HepG2 (cell line): ENCODE results near the gene CAPZB. TPM values are rescaled to one million over a fixed set of nuclear protein-coding genes. Genes with fewer than 3 reads are reported as not detected.

ENCODE experiments used
- AGO2 ChIP-seq: fragments of 200-400 bp; formaldehyde crosslinking; optimal IDR thresholded peaks from 2 replicates; pipeline ENCODE3; 2017; ENCODE audit warnings: mild to moderate bottlenecking, low read depth, low read length, moderate library complexity
- ATAD3A ChIP-seq: sonication (generic); formaldehyde crosslinking; IDR thresholded peaks from 2 replicates; pipeline ENCODE4 v1.4.0; 2020; ENCODE audit warnings: missing genetic modification reagents
- ATF2 ChIP-seq: sonication (generic); formaldehyde crosslinking; IDR thresholded peaks from 2 replicates; pipeline ENCODE4 v1.4.0; 2020; ENCODE audit warnings: missing genetic modification reagents
- ATRX ChIP-seq: sonication (generic); formaldehyde crosslinking; IDR thresholded peaks from 2 replicates; pipeline ENCODE4 v1.4.0; 2020; ENCODE audit warnings: missing genetic modification reagents, borderline replicate concordance
- BRD4 ChIP-seq: sonication (generic); formaldehyde crosslinking; IDR thresholded peaks from 2 replicates; pipeline ENCODE4 v1.4.0; 2020; ENCODE audit warnings: missing genetic modification reagents
- GLI4 ChIP-seq: sonication (generic); formaldehyde crosslinking; IDR thresholded peaks from 2 replicates; pipeline ENCODE4 v1.5.1; 2020; ENCODE audit warnings: missing genetic modification reagents, mild to moderate bottlenecking, moderate library complexity, borderline replicate concordance
- HMG20B ChIP-seq: conservative IDR thresholded peaks from 2 replicates; pipeline ENCODE4 v1.6.1; 2016; ENCODE audit warnings: missing genetic modification reagents, missing compliant biosample characterization
- HOMEZ ChIP-seq: IDR thresholded peaks from 2 replicates; pipeline ENCODE4 v1.6.1; 2016; ENCODE audit warnings: low read depth
- KDM2A ChIP-seq: sonication (generic); formaldehyde crosslinking; IDR thresholded peaks from 2 replicates; pipeline ENCODE4 v1.4.0; 2020; ENCODE audit warnings: low read depth, missing genetic modification reagents, borderline replicate concordance
- NFYB ChIP-seq: sonication (generic); formaldehyde crosslinking; IDR thresholded peaks from 2 replicates; pipeline ENCODE4 v1.4.0; 2020; ENCODE audit warnings: missing genetic modification reagents
- PAXIP1 ChIP-seq: sonication (generic); formaldehyde crosslinking; conservative IDR thresholded peaks from 2 replicates; pipeline ENCODE4 v1.4.0; 2020; ENCODE audit warnings: mild to moderate bottlenecking, missing genetic modification reagents, moderate library complexity
- POLR2AphosphoS2 ChIP-seq: IDR thresholded peaks from 2 replicates; pipeline ENCODE4 v1.6.1; 2011; ENCODE audit warnings: low read depth, low read length, improper control_type of control experiment
- POLR2AphosphoS5 ChIP-seq: IDR thresholded peaks from 2 replicates; pipeline ENCODE4 v1.6.1; 2012; ENCODE audit warnings: low read depth, low read length
- PPARG ChIP-seq: conservative IDR thresholded peaks from 2 replicates; pipeline ENCODE4 v1.6.1; 2016; ENCODE audit warnings: missing biosample characterization, missing genetic modification reagents
- RBM39 ChIP-seq: fragments of 200-400 bp; formaldehyde crosslinking; IDR thresholded peaks from one replicate; pipeline ENCODE4 v1.6.1; 2018; ENCODE audit warnings: antibody characterized with exemption, mild to moderate bottlenecking, low read depth, low read length; ENCODE audit not compliant: poor library complexity, severe bottlenecking
- TRIM24 ChIP-seq: sonication (generic); formaldehyde crosslinking; IDR thresholded peaks from 2 replicates; pipeline ENCODE4 v1.8.0; 2022; ENCODE audit warnings: mild to moderate bottlenecking, missing genetic modification reagents
- ZMAT3 ChIP-seq: sonication (generic); formaldehyde crosslinking; conservative IDR thresholded peaks from 2 replicates; pipeline ENCODE4 v1.7.0; 2021; ENCODE audit warnings: missing genetic modification reagents
- ZNF18 ChIP-seq: sonication (generic); formaldehyde crosslinking; IDR thresholded peaks from 2 replicates; pipeline ENCODE4 v1.8.0; 2022; ENCODE audit warnings: mild to moderate bottlenecking, missing genetic modification reagents; ENCODE audit not compliant: insufficient replicate concordance
- ZNF207 ChIP-seq: fragments of 450-650 bp; IDR thresholded peaks from 2 replicates; pipeline ENCODE4 v1.6.1; 2016; ENCODE audit warnings: antibody characterized with exemption, borderline replicate concordance
- ZNF382 ChIP-seq: sonication (generic); formaldehyde crosslinking; IDR thresholded peaks from 2 replicates; pipeline ENCODE4 v1.5.0; 2020; ENCODE audit warnings: missing genetic modification reagents, mild to moderate bottlenecking, borderline replicate concordance
- ZNF557 ChIP-seq: sonication (generic); formaldehyde crosslinking; IDR thresholded peaks from 2 replicates; pipeline ENCODE4 v1.4.0; 2020; ENCODE audit warnings: missing genetic modification reagents
- polyA plus RNA-seq, 8 experiments: library from polyadenylated mRNA; depleted of rRNA in 3 of 8; stranded (reverse) in 7 of 8; unstranded in 1 of 8; fragments of >200 nt; fragmentation: Illumina TruSeq in 4 of 8; extraction: Trizol in 4 of 8; gene quantifications; 2 replicates each; pipeline versions ENCODE4 v1.2.1 to v1.2.3, GENCODE V29; 2011 to 2016; ENCODE audit warnings: low read depth in 4 of 8, missing spikeins in 1 of 8, mixed read lengths in 1 of 8; ENCODE audit not compliant: insufficient read depth in 1 of 8
- total RNA-seq, 5 experiments: library from RNA; depleted of rRNA; stranded (reverse); fragments of >200 nt; fragmentation: Illumina TruSeq; extraction: Trizol; gene quantifications; 2 replicates each; pipeline ENCODE4 v1.2.3, GENCODE V29; 2016; ENCODE audit warnings: low read depth in 1 of 5

Gene CAPZB
- total and polyA plus RNA-seq, 2 of the 13 experiments (the other 11 are each of a cell fraction or from before 2014, with no cell fraction given) = 58.9 to 76.9 TPM

- TF ChIP-seq PAXIP1 (CRISPR knock-in tag) (peak; percentile 84), RBM39 (no peak), AGO2 (no peak), PPARG (CRISPR knock-in tag) (peak; percentile 67; the same call in 1 of the 2 replicates), BRD4 (CRISPR knock-in tag) (peak; percentile 62; the same call in 1 of the 2 replicates), ATRX (CRISPR knock-in tag) (no peak), HMG20B (CRISPR knock-in tag) (peak; percentile 86), GLI4 (no peak), HOMEZ (CRISPR knock-in tag) (peak; percentile 78), NFYB (no peak), ATF2 (CRISPR knock-in tag) (peak; percentile 62), TRIM24 (CRISPR knock-in tag) (no peak), ZNF18 (CRISPR knock-in tag) (no peak), POLR2AphosphoS2 (no peak), ZMAT3 (CRISPR knock-in tag) (peak; percentile 80), KDM2A (CRISPR knock-in tag) (peak; percentile 52; the same call in 1 of the 2 replicates), POLR2AphosphoS5 (no peak), ZNF207 (no peak), ZNF382 (no peak), ZNF557 (CRISPR knock-in tag) (peak; percentile 85; the same call in 1 of the 2 replicates), ATAD3A (no peak)
Observed at GRCh38 chr1:19445417-19446342, 39.7 kb downstream of the CAPZB start (continued).
